GM18868 (cell line): ENCODE results near the gene ALKBH7.

ENCODE experiments used
- ATAC-seq: cut with Tn5 transposase; IDR thresholded peaks from one replicate; pipeline ENCODE4 v1.9.1; 2021; ENCODE audit warnings: mild to moderate bottlenecking, moderate library complexity; ENCODE audit not compliant: unreplicated experiment

The ALKBH7 gene

DNA sequence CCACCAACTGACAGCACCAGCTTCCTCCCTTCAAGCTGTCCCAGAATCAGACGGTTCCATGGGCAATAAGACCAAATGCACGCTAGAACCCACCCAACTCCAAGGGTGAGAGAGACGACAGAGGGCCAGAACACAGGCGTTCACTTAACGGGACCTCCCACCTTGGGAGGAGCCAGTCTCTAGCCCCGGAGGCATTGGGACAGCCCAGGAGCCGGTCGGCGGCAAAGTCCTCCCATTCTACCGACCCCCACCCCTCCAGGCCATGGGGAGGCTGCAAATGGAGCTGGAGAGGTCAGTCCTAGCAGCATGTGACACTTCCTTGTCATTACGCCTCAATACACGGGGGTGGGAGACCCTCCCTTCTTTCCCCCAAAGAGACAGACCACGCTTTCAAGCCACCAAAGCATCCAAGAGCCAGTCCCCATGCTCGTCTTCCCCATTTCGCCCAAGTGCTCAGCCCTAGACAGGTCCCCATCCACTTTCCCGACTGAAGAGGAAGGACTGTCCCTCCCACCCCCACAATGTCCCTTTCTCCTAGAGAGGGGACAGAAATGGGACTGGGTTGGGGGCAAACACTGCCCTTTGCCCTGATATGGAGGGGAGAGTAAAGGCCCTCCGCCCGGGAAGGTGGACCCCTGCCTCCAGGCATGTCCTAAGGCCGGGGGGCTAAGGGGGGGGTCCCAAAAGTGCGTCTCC, 51.1 kb downstream of the ALKBH7 start:
- no peak for ATAC-seq

DNA sequence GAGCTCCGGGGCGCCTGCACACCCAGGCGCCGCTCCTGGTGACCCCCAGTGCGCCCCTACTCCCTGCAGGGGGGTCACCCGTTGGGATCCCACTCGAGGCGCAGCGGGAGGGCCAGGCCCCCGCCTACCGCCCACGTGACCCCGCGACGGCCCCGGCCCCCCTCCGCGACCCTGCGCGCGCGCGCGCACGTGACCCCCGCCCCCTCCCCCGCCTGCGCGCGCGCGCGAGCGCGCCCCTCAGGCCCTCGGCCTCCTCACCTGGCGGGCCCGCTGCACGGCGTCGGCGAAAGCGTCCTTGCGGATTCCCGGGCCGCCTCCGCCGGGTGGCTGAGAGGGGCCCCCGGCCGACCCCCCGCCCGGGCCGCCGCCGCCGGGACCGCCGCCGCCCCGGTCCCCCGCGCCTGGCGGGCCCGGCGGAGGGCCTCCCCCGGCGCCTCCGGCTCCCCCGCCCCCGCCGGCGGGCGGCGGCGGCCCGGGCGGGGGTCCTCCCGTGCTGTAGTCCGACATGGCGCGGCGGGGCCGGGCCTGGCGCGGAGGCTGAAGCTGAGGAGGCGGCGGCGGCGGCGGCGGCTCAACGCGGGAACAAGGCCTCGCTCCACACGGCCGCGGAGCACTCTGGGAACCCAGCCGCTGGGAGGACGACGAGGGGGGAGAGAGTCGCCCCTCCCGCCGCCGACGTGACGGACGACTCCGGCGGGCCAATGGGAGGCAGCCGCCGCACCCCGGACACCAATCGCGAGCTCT, 51.8 kb downstream of the ALKBH7 start, which contains the start of gene KHSRP:
Gene KHSRP, minus strand, starts transcription at position 617 of the 744 bp plus-strand sequence. Its CDS starts 110 bp downstream, at position 507.
- no peak for ATAC-seq
